Measurements from ENCODE around the gene FGF19.

GRCh38 chr11:69732910-69733309 lies 29.1 kb upstream of the FGF19 start:
- TF ChIP-seq CTCF (IDR thresholded peaks at IDR 0.05) (no peak), POLR2A (IDR thresholded peaks at IDR 0.05) (no peak)
